K562 (cell line): Measurements from ENCODE around the gene PTAFR. TPM values are rescaled to one million over a fixed set of nuclear protein-coding genes. Genes with fewer than 3 reads are reported as not detected.

ENCODE experiments used
- CBFA2T2 ChIP-seq: fragments of 450-650 bp; conservative IDR thresholded peaks from 2 replicates; pipeline ENCODE4 v1.6.1; 2017; ENCODE audit warnings: mild to moderate bottlenecking
- RFX5 ChIP-seq: IDR thresholded peaks from 2 replicates; pipeline ENCODE4 v1.6.1; 2011; ENCODE audit warnings: low read depth, mild to moderate bottlenecking, improper control_type of control experiment, low read length
- TEAD2 ChIP-seq: fragments of 450-650 bp; IDR thresholded peaks from 2 replicates; pipeline ENCODE4 v1.6.1; 2016; ENCODE audit warnings: missing genetic modification characterization, control low read depth, missing compliant biosample characterization
- polyA plus RNA-seq, 8 experiments: library from polyadenylated mRNA; depleted of rRNA in 4 of 8; stranded (reverse) in 5 of 8; unstranded in 3 of 8; fragments of >200 nt; fragmentation: Nextera tagmentation in 2 of 8; fragmentation: Illumina TruSeq in 1 of 8; extraction: Ambion mirVana in 2 of 8; extraction: Trizol in 1 of 8; gene quantifications; 2 replicates each; pipeline versions ENCODE4 v1.2.1 to v1.2.3, GENCODE V29; 2011 to 2014; ENCODE audit warnings: inconsistent platforms in 1 of 8, missing spikeins in 1 of 8
- total RNA-seq, 7 experiments: library from RNA; depleted of rRNA in 6 of 7; stranded (reverse); fragments of >200 nt in 6 of 7; fragmentation: Illumina TruSeq in 2 of 7; extraction: Trizol in 2 of 7; gene quantifications; 2 replicates each; pipeline versions ENCODE4 v1.2.1 to v1.2.3, GENCODE V29; 2011 to 2021; ENCODE audit warnings: low replicate concordance in 1 of 7
- TF ChIP-seq, protein P1 (sequence below): sonication (generic); formaldehyde crosslinking; IDR thresholded peaks from 2 replicates; pipeline ENCODE4 v1.8.0; 2022; ENCODE audit warnings: mild to moderate bottlenecking, missing genetic modification reagents

Gene PTAFR
- total and polyA plus RNA-seq, 9 of the 15 experiments (the other 6 are each of a cell fraction or from before 2014, with no cell fraction given) = 0.15 to 0.55 (median 0.40) TPM; not detected in 1

DNA sequence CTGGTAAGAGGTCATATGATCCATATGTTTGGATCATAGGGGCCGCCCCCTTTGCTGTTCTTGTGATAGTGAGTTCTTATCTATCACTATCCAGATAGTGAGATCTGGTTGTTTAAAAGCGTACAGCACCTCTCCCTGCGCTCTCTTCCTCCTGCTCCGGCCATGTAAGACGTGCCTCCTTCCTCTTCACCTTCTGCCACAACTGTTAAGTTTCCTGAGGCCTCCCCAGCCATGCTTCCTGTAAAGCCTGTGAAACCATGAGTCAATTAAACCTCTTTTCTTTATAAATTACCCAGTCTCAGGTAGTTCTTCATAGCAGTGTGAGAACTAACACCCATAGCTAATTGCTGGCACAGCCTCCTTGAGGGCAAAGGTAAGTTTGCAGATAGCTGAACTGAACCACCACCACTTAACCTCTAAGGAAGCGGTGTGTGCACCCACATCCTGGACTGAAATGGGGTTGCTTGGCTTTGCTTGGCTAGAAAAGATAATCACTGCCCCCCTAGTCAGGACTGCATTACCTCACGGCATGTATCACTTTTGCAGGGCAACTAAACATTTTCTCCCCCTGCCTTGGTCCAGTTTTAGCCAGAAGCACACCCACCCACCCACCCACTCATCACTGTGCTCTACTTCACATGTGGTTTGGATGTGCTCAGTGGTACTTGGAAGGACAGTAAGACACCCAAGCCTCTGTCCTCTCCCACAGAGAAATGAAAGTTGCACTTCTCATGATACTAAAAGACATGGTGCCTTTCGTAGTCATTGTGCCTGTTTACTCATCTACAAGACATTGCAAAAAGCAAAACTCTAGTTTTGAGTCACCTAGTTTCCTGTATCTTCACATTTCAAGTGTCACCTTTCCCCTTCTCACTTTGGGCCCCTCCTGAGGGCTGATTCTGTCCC is 23.1 kb upstream of the PTAFR start (continued):
- TF ChIP-seq, protein P1, sequence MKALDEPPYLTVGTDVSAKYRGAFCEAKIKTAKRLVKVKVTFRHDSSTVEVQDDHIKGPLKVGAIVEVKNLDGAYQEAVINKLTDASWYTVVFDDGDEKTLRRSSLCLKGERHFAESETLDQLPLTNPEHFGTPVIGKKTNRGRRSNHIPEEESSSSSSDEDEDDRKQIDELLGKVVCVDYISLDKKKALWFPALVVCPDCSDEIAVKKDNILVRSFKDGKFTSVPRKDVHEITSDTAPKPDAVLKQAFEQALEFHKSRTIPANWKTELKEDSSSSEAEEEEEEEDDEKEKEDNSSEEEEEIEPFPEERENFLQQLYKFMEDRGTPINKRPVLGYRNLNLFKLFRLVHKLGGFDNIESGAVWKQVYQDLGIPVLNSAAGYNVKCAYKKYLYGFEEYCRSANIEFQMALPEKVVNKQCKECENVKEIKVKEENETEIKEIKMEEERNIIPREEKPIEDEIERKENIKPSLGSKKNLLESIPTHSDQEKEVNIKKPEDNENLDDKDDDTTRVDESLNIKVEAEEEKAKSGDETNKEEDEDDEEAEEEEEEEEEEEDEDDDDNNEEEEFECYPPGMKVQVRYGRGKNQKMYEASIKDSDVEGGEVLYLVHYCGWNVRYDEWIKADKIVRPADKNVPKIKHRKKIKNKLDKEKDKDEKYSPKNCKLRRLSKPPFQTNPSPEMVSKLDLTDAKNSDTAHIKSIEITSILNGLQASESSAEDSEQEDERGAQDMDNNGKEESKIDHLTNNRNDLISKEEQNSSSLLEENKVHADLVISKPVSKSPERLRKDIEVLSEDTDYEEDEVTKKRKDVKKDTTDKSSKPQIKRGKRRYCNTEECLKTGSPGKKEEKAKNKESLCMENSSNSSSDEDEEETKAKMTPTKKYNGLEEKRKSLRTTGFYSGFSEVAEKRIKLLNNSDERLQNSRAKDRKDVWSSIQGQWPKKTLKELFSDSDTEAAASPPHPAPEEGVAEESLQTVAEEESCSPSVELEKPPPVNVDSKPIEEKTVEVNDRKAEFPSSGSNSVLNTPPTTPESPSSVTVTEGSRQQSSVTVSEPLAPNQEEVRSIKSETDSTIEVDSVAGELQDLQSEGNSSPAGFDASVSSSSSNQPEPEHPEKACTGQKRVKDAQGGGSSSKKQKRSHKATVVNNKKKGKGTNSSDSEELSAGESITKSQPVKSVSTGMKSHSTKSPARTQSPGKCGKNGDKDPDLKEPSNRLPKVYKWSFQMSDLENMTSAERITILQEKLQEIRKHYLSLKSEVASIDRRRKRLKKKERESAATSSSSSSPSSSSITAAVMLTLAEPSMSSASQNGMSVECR (CRISPR knock-in tag) = no peak
- TF ChIP-seq RFX5 = no peak
- no peak for TF ChIP-seq CBFA2T2
- TF ChIP-seq TEAD2 (tag) = no peak
